NCI-H1436 (cell line): ENCODE measurements around the gene DIAPH3.
"Not testable (repeated sequence)": the region's sequence is repeated elsewhere in the genome, so short reads cannot be mapped to it uniquely, and the experiment has no call there.

Experiments
- DNase-seq: peaks from one replicate; lab custom pipeline; 2025; lab: John Stamatoyannopoulos, UW

Gene DIAPH3

GRCh38 chr13:60163478-60164233, at the start of gene DIAPH3:
Gene DIAPH3, minus strand, starts transcription at chr13:60163928. Its CDS starts 162 bp downstream, at chr13:60163766.
- DNase-seq: peak; percentile 75

DNA sequence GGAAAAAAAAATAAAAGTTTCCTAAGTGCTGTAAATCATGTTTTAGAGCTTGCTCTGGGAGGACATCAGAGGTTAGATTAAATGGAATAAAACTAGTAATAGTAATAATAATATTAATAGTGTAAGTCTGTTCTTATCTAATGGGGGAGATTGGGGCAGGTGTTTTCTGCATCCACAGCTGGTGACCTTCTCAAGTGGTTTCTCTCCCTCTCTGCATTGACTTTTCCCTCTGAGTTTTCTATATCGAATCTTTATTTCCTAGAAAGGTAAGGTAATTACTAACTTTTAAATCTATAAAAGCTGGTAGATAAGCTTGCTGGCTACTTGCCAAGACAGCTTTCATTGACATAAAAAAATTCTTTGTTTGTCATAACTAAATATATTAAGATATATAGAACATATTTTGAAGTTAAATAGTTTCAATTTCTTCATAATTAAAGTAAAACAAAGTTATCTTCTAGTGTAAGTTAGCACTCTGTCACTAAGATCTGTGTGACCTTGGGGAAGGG, 49.6 kb upstream of the DIAPH3 start:
- no peak for DNase-seq

DNA sequence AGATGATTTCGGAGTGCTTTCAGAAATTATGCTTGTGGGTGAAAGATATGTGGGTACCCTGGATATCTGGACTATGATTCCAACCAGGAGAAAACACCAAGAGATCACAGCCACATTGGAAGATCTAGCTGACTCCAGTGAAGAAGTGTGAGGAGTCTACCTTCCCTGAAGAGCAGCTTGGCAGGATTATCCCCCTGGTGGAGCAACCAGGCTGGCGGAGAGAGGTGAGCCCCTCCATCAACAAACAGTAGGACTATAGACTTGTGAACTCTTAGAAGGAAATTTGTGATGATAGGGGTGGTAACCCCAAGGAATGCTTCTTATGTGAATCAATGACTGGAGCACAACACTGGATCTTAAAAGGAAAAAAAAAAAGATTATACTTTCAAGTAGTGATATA, 47.8 kb upstream of the DIAPH3 start:
- DNase-seq: no peak

DNA sequence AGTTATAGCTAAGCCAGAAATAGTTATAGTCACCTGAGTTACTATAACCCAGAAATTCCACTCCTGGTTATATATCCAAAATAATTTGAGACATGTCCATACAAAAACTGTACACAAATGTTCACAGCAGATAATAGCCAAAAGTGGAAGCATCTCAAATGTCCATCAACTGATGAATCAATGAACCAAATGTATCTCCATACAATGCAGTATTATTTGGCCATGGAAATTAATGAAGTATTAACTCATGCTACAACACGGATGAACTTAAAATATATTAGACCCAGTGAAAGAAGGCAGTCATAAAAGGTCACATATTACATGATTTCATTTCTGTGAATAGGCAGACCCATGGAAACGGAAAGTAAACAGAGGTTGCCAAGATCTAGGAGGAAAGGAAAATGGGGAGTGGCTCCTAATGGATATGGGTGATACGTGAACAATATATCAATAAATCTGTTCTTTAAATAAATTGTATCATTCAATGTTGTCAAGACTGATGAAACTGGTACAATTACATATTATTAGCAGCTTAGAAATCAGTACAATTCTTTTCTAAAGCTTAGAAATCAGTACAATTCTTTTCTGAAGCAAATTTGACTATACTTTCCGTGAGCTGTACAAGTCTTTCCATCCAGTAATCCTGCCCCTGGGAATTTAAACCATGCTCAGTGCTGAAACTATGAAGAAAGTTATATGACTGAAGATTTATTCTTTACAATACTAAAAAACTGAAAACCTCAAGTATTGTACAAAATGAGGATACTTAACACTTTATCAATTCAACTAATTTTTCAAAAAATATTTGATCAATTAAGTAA, 47.0 kb upstream of the DIAPH3 start:
- no peak for DNase-seq

DNA sequence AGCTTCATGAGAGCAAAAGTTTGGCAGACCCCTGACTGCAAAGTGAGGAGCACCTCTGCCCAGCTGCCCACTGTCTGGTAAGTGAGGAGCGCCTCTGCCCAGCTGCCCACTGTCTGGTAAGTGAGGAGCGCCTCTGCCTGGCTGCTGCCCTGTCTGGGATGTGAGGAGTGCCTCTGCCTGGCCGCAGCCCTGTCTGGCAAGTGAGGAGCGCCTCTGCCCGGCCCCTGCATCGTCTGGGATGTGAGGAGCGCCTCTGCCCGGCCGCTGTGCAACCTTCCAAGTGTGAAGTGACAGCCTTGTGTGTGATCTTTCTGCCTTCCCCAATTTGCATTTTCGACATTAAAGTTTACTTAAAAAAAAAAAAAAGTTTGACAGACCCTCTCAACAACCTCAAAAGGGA, 41.8 kb upstream of the DIAPH3 start:
- not testable (repeated sequence) for DNase-seq

GRCh38 chr13:60201286-60201685, 37.6 kb upstream of the DIAPH3 start:
- no peak for DNase-seq

GRCh38 chr13:60195893-60196292, 32.2 kb upstream of the DIAPH3 start:
- not testable (repeated sequence) for DNase-seq

DNA sequence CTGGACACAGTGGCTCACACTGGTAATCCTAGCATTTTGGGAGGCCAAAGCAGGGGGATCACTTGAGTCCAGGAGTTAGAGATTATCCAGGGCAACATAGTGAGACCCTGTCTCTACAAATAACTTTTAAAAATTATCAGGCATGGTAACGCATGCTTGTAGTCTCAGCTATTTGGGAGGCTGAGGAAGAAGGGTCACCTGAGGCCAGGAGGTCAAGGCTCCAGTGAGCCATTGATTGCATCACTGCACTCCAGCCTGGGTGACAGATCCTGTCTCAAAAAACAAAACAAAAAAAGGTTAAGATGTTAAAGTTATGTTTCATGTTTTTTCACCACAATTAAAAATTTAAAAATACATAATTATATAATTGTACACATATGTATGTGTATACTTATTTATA, 19.2 kb upstream of the DIAPH3 start:
- no peak for DNase-seq

DNA sequence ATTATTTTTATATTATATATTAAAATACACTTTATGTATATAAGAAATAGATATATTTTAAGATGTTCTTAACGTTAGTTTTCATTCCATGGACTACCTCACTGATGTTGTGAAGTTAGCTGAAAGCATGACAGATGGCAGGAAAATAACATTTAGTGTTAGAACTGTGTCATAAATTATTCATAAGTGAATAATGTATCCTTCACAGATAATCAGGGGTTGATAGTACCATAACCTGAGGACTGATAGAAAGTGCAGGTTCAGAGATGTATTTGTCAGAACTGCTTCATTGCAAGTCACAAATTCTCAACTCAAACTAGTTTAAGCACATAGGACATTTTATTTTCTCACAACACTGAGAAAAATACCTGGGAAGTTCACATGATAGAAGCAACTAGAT, 14.6 kb upstream of the DIAPH3 start:
- no peak for DNase-seq

DNA sequence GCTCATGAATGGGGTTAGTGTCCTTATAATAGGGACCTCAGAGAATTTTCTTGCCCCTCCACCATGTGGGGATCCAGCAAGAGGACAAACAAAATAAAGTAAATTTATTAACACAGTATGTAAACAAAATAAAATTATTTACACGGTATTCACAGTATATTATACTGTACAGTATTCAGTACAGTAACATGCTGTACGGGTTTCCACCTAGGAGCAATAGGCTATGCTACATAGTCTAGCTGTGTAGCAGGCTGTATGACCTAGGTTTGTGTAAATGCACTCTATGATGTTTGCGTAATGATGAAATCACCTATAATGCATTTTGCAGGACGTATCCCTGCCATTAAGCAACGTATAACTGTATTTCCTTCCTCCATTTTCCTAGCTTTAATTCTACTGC, 11.8 kb upstream of the DIAPH3 start:
- no peak for DNase-seq

DNA sequence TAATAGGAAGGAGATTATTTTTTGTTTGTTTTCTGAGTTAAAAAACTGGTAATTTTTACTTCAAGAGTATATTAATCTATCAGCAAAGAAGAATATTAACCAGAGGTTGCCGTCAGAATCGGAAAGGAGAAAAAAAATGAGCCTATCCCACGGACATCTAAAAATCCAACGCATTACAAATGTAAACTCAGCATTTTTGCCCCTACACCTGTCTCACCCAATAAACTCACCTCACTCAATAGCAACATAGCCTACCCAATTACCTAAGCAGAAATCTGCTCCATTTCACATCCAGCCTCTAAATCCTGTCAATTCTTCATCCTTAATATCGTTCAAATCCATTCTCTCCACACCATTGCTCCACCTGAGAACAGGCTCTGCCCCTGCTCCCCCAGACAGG, 10.4 kb upstream of the DIAPH3 start:
- DNase-seq: no peak

- DNase-seq: no peak
These were observed 8.4 kb upstream of the DIAPH3 start for GRCh38 chr13:60172111-60172510.

- no peak for DNase-seq
These were observed 6.7 kb upstream of the DIAPH3 start for GRCh38 chr13:60170414-60170813.

GRCh38 chr13:60169239-60170031, 5.7 kb upstream of the DIAPH3 start:
- no peak for DNase-seq

DNA sequence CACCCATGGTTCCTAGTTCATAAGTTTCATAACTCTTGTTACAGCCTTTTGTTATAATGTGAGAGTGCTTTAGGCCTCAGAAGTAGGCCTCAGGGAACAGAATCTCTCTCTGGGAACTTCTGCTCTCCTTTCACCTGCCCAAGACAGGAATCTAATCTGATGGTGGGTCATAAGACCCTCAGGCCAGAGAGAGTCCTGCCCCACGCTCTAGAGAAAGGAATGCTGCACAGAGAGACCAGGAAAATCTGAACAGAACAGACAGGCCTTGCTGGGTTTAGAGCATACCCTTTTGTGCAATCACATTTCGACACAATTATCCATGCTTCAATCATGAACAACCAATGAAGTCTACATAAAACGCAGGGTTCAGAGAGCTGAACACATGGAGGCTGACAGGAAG, 3.4 kb upstream of the DIAPH3 start:
- DNase-seq: no peak

DNA sequence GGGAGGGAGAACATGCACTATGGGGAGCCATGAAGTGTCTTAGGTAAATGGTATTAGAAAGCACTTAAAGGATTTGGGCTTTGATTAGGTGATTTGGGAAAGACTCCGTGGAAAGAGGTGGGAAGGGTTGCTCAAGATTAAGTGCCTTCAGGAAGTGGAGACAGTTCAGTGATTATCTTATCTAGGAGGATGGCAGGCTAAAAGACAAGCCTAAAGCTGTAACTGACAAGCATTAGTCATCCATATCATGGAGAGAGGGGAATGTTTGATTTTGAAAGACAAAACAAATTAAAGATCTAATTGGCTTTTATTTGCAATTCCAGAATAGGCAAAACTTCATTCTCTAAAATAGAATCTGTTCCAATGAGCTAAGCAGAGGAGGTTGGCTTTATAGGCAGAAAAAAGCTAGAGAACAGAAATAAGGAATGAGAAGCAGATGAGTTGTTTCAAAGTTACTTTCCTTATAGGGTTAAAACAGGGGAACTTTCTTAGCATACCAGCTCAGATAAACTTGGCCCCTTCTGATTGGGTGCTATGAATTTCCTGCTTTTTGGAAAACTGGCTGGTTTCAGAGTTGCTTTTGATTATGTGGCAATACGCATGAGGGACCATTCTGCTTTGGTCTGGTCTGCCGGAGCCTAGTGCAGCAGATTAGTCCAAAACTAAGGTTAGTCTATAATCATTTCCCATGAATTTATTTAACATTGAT, 1.8 kb upstream of the DIAPH3 start:
- no peak for DNase-seq

DNA sequence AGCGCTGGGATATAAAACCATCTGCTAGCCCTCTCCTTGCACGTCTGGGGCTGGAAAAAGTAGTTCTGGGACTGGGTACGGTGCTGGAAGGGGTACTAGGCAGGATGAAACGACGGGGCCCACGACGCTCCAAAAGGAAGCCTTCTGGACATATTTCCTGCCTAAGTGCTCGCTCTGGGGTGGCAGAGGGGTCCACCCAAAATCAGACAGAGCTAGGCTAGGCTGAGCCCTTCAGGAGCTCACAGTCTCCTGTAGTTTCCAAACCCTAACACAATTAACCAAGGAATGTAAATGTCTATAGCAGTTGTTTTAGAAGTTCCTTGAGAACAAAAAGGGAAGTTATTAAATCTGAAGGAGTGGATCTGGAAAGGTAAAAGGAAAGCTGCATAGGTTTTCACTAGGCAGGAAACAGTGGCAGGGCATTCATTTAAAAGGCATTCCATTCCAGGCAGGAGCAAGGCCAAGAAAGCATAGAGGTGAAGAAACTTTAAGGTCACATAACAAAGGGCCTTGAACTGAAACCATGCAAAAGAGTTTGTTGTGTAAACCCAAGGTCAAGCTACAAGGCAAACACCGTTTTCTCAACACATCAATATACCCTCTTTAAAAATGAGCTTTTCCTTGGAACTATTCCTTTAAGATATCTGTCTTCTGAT, 634 bp upstream of the DIAPH3 start:
- DNase-seq: no peak

DNA sequence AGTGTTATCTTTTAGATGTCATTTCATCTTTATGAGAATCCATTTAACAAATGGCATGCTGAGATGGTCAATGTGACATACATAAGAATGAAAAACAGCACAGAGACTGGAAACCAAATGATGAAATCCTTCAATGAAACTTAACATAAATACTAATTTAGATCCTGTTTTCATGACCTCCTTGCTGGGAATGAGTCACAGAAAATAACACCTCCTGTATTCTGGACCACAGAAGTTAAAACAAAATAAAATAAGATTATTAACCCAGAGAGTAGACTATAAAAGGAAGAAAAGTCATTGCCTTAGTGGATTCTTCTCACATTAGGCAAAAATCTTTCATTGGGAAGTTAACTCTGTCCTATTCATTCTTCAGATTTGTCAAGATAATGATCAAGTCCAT, 1.6 kb downstream of the DIAPH3 start:
- no peak for DNase-seq

- no peak for DNase-seq
These were observed 5.4 kb downstream of the DIAPH3 start for GRCh38 chr13:60158321-60158801.

DNA sequence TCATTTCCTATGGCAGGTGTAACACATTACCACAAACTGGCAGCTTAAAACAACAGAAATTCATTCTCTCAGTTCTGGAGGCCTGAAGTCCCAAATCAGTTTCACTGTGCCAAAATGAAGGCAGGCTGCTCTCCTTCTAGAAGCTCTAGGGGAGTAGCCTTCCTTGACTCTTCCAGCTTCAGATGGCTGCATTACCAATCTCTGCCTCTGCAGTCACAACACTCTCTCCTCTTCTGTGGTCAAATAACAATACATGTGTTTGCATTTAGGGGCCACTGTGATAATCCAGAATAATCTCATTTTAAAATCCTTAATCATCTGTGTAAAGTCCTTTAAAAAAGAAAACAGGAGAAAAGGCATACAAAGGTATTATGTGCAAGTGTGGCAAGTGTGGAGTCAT, 7.8 kb downstream of the DIAPH3 start:
- DNase-seq: no peak

- no peak for DNase-seq
These were observed 10.8 kb downstream of the DIAPH3 start for GRCh38 chr13:60152904-60153303.
